C4-2B (cell line): Measurements from ENCODE around the gene TRPM7.

Experiments used
- ZFX ChIP-seq: fragments of 450-650 bp; IDR thresholded peaks from 2 replicates; pipeline ENCODE4 v1.6.1; 2017
- TF ChIP-seq, protein P1 (sequence below): fragments of 450-650 bp; conservative IDR thresholded peaks from 2 replicates; pipeline ENCODE4 v1.5.1; 2017; ENCODE audit warnings: mild to moderate bottlenecking

DNA sequence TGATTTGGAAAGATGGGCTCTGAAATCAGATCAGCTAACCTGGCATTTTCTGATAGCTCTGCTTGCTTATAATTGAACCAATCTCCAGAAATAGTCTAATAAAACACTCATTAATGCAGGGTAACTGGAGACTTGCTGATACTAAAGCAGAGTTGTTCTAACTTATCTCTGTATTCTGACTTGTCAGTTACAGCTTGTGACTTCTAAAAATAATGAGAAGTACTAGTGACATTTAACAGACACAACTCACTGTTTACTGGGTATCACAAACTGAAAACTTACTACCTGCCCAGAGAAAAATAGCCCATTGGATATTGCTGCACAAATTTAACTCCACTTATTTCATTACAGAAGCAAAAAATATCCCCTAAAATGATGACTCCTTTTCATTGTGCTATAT lies 24.0 kb upstream of the TRPM7 start:
- TF ChIP-seq, protein P1, sequence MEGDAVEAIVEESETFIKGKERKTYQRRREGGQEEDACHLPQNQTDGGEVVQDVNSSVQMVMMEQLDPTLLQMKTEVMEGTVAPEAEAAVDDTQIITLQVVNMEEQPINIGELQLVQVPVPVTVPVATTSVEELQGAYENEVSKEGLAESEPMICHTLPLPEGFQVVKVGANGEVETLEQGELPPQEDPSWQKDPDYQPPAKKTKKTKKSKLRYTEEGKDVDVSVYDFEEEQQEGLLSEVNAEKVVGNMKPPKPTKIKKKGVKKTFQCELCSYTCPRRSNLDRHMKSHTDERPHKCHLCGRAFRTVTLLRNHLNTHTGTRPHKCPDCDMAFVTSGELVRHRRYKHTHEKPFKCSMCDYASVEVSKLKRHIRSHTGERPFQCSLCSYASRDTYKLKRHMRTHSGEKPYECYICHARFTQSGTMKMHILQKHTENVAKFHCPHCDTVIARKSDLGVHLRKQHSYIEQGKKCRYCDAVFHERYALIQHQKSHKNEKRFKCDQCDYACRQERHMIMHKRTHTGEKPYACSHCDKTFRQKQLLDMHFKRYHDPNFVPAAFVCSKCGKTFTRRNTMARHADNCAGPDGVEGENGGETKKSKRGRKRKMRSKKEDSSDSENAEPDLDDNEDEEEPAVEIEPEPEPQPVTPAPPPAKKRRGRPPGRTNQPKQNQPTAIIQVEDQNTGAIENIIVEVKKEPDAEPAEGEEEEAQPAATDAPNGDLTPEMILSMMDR: no peak
- TF ChIP-seq ZFX: no peak
